GDM1 (cell line): ENCODE data around the gene XPR1.

Source experiments
- DNase-seq: peaks from one replicate; lab custom pipeline; 2025; lab: John Stamatoyannopoulos, UW

The XPR1 gene

GRCh38 chr1:180631766-180632325 is at the start of gene XPR1:
Gene XPR1 (plus strand): TSS chr1:180632022. CDS start chr1:180632202, 180 bp downstream.
- peak; percentile 98 for DNase-seq

GRCh38 chr1:180584869-180585268 is 47.0 kb upstream of the XPR1 start:
- no peak for DNase-seq

GRCh38 chr1:180585994-180586359 is 45.8 kb upstream of the XPR1 start:
- no peak for DNase-seq

GRCh38 chr1:180586671-180587155 is 45.1 kb upstream of the XPR1 start:
- no peak for DNase-seq

GRCh38 chr1:180588121-180588520 is 43.7 kb upstream of the XPR1 start:
- no peak for DNase-seq

- DNase-seq = no peak
Observed at GRCh38 chr1:180590889-180591288, 40.9 kb upstream of the XPR1 start.

- no peak for DNase-seq
Observed at GRCh38 chr1:180593382-180593781, 38.4 kb upstream of the XPR1 start.

- no peak for DNase-seq
Observed at GRCh38 chr1:180594723-180595122, 37.1 kb upstream of the XPR1 start.

GRCh38 chr1:180595966-180596365 is 35.9 kb upstream of the XPR1 start:
- no peak for DNase-seq

- DNase-seq = no peak
Observed at GRCh38 chr1:180597520-180597919, 34.3 kb upstream of the XPR1 start.

- DNase-seq = no peak
Observed at GRCh38 chr1:180598333-180598974, 33.4 kb upstream of the XPR1 start.

- DNase-seq = no peak
Observed at GRCh38 chr1:180600343-180600742, 31.5 kb upstream of the XPR1 start.

GRCh38 chr1:180601512-180601911 is 30.3 kb upstream of the XPR1 start:
- DNase-seq = no peak

GRCh38 chr1:180603223-180603849 is 28.5 kb upstream of the XPR1 start:
- DNase-seq = no peak

- DNase-seq = no peak
Observed at GRCh38 chr1:180603850-180604226, 28.0 kb upstream of the XPR1 start.

- no peak for DNase-seq
Observed at GRCh38 chr1:180606155-180606554, 25.7 kb upstream of the XPR1 start.

GRCh38 chr1:180609643-180610555 is 21.9 kb upstream of the XPR1 start:
- DNase-seq = no peak

- DNase-seq = no peak
Observed at GRCh38 chr1:180610556-180611015, 21.2 kb upstream of the XPR1 start.

- peak; percentile 77 for DNase-seq
Observed at GRCh38 chr1:180611016-180611930, 20.5 kb upstream of the XPR1 start.

- DNase-seq = no peak
Observed at GRCh38 chr1:180612632-180613031, 19.2 kb upstream of the XPR1 start.

GRCh38 chr1:180614730-180615129 is 17.1 kb upstream of the XPR1 start:
- no peak for DNase-seq
